MM.1S (cell line): Measurements from ENCODE around the gene RUNX1.

Source experiments
- DNase-seq: peaks from one replicate; pipeline ENCODE4 v3.0.0-alpha.2; 2015
- H2AFZ ChIP-seq: fragments of 300-600 bp; sonication (generic); 2 replicates; pipeline ENCODE4 v1.6.0; 2016; ENCODE audit warnings: antibody characterized with exemption, low read length
- H3F3A ChIP-seq: fragments of 300-600 bp; sonication (generic); 2 replicates; pipeline ENCODE4 v1.6.1; 2016; ENCODE audit warnings: mild to moderate bottlenecking, antibody characterized with exemption, low read length, moderate library complexity, mixed read lengths; ENCODE audit not compliant: insufficient read depth
- H3K27ac ChIP-seq: fragments of 300-600 bp; sonication (generic); 2 replicates; pipeline ENCODE4 v1.5.1; 2016; ENCODE audit warnings: mild to moderate bottlenecking, low read length
- H3K27me3 ChIP-seq: fragments of 300-600 bp; sonication (generic); replicated peaks from 2 replicates; pipeline ENCODE4 v1.6.0; 2016; ENCODE audit warnings: low read length; ENCODE audit not compliant: insufficient read depth
- H3K36me3 ChIP-seq: fragments of 300-600 bp; sonication (generic); replicated peaks from 2 replicates; pipeline ENCODE4 v1.6.1; 2016; ENCODE audit warnings: mild to moderate bottlenecking, low read length, mixed read lengths; ENCODE audit not compliant: insufficient read depth
- H3K4me1 ChIP-seq: fragments of 300-600 bp; sonication (generic); 2 replicates; pipeline ENCODE4 v1.6.1; 2016; ENCODE audit warnings: low read length, mixed read lengths
- H3K4me2 ChIP-seq: fragments of 300-600 bp; sonication (generic); 2 replicates; pipeline ENCODE4 v1.6.0; 2016; ENCODE audit warnings: low read depth, low read length
- H3K4me3 ChIP-seq: fragments of 300-600 bp; sonication (generic); 2 replicates; pipeline ENCODE4 v1.5.1; 2016; ENCODE audit warnings: low read length, mixed read lengths
- H3K79me2 ChIP-seq: fragments of 300-600 bp; sonication (generic); 2 replicates; pipeline ENCODE4 v1.6.1; 2016; ENCODE audit warnings: mixed run types, low read length, mixed read lengths
- H3K9ac ChIP-seq: fragments of 300-600 bp; sonication (generic); 2 replicates; pipeline ENCODE4 v1.6.1; 2016; ENCODE audit warnings: low read length, mixed read lengths
- H3K9me2 ChIP-seq: fragments of 300-600 bp; sonication (generic); replicated peaks from 2 replicates; pipeline ENCODE4 v1.6.1; 2016; ENCODE audit warnings: mild to moderate bottlenecking, low read length, mixed read lengths; ENCODE audit not compliant: insufficient read depth
- H3K9me3 ChIP-seq: fragments of 300-600 bp; sonication (generic); replicated peaks from 2 replicates; pipeline ENCODE4 v1.6.1; 2016; ENCODE audit warnings: mild to moderate bottlenecking, low read length, mixed read lengths; ENCODE audit not compliant: insufficient read depth
- H4K20me1 ChIP-seq: fragments of 300-600 bp; sonication (generic); 2 replicates; pipeline ENCODE4 v1.6.1; 2016; ENCODE audit warnings: mild to moderate bottlenecking, low read length, moderate library complexity, mixed read lengths; ENCODE audit not compliant: insufficient read depth
- CTCF ChIP-seq: fragments of 300-600 bp; sonication (generic); IDR thresholded peaks from 2 replicates; pipeline ENCODE4 v1.5.1; 2016; ENCODE audit warnings: antibody characterized with exemption, low read length, mixed read lengths
- EZH2 ChIP-seq: fragments of 300-600 bp; sonication (generic); optimal IDR thresholded peaks from 2 replicates; pipeline ENCODE3; 2017; ENCODE audit warnings: low read depth, mild to moderate bottlenecking, antibody characterized with exemption, low read length, mixed read lengths
- EZH2phosphoT487 ChIP-seq: fragments of 300-600 bp; sonication (generic); IDR thresholded peaks from 2 replicates; pipeline ENCODE4 v1.6.1; 2018; ENCODE audit warnings: antibody characterized with exemption, low read length

RUNX1 gene

GRCh38 chr21:34928637-34929036, 120.5 kb downstream of the RUNX1 start:
- Histone ChIP-seq H2AFZ (no peak overlapping the region), H3F3A (no peaks in the 10 kb centered on the region), H3K9me2 (no peaks in the 10 kb centered on the region), H3K4me3 (no peak overlapping the region), H3K79me2 (no peaks in the 10 kb centered on the region), H3K27me3 (no peaks in the 10 kb centered on the region), H3K36me3 (no peaks in the 10 kb centered on the region), H3K9ac (no peak overlapping the region), H4K20me1 (no peaks in the 10 kb centered on the region), H3K4me2 (no peak overlapping the region), H3K9me3 (no peaks in the 10 kb centered on the region), H3K4me1 (peaks cover 3% of the 10 kb centered on the region; the same call in 1 of the 2 replicates), H3K27ac (no peak overlapping the region)
- DNase-seq, result no peak
- no peak for TF ChIP-seq CTCF
- TF ChIP-seq EZH2, result no peak
- TF ChIP-seq EZH2phosphoT487, result no peak

- no peak overlapping the region for H3K4me3 ChIP-seq
- DNase-seq, result no peak
- H3K9ac ChIP-seq, result no peak overlapping the region
- no peaks in the 10 kb centered on the region for H3K4me1 ChIP-seq
- TF ChIP-seq CTCF, result no peak
- TF ChIP-seq EZH2phosphoT487, result no peak
- no peak for TF ChIP-seq EZH2
- no peaks in the 10 kb centered on the region for H3K9me3 ChIP-seq
- no peaks in the 10 kb centered on the region for H4K20me1 ChIP-seq
- no peaks in the 10 kb centered on the region for H3K36me3 ChIP-seq
- H3K27me3 ChIP-seq, result no peaks in the 10 kb centered on the region
- no peak overlapping the region for H3K27ac ChIP-seq
- no peak overlapping the region for H2AFZ ChIP-seq
- H3K4me2 ChIP-seq, result no peak overlapping the region
- no peaks in the 10 kb centered on the region for H3K79me2 ChIP-seq
- no peaks in the 10 kb centered on the region for H3F3A ChIP-seq
- no peaks in the 10 kb centered on the region for H3K9me2 ChIP-seq
Observed at GRCh38 chr21:34927992-34928391, 121.1 kb downstream of the RUNX1 start.

- H3K4me1 ChIP-seq, result no peaks in the 10 kb centered on the region
- H3K79me2 ChIP-seq, result no peaks in the 10 kb centered on the region
- no peaks in the 10 kb centered on the region for H3K9me3 ChIP-seq
- DNase-seq, result no peak
- H3K27me3 ChIP-seq, result no peaks in the 10 kb centered on the region
- no peak overlapping the region for H3K4me3 ChIP-seq
- no peak overlapping the region for H2AFZ ChIP-seq
- H3K27ac ChIP-seq, result no peak overlapping the region
- H3K36me3 ChIP-seq, result no peaks in the 10 kb centered on the region
- no peaks in the 10 kb centered on the region for H3F3A ChIP-seq
- TF ChIP-seq EZH2phosphoT487 (no peak), CTCF (no peak), EZH2 (no peak)
- H3K9ac ChIP-seq, result no peak overlapping the region
- no peaks in the 10 kb centered on the region for H4K20me1 ChIP-seq
- no peaks in the 10 kb centered on the region for H3K9me2 ChIP-seq
- no peak overlapping the region for H3K4me2 ChIP-seq
Observed at GRCh38 chr21:34926803-34927467, 122.2 kb downstream of the RUNX1 start.
